Mammary epithelial cell (primary cell): ENCODE results near the gene BLOC1S6.

Source experiments
- EZH2 ChIP-seq: IDR thresholded peaks from 2 replicates; pipeline ENCODE4 v1.6.1; 2012; ENCODE audit warnings: low read length, inconsistent platforms, borderline replicate concordance
- TF ChIP-seq, protein P1 (sequence below), 2 donors: IDR thresholded peaks in 1 of 2; conservative IDR thresholded peaks in 1 of 2; 2 replicates each; pipeline ENCODE4 v1.5.1; 2011 to 2012; ENCODE audit warnings: inconsistent platforms in 2 of 2, low read length in 2 of 2, mild to moderate bottlenecking in 2 of 2, control low read depth in 1 of 2, low read depth in 1 of 2; ENCODE audit not compliant: insufficient read depth in 1 of 2; ENCODE audit errors: extremely low read depth in 1 of 2

DNA sequence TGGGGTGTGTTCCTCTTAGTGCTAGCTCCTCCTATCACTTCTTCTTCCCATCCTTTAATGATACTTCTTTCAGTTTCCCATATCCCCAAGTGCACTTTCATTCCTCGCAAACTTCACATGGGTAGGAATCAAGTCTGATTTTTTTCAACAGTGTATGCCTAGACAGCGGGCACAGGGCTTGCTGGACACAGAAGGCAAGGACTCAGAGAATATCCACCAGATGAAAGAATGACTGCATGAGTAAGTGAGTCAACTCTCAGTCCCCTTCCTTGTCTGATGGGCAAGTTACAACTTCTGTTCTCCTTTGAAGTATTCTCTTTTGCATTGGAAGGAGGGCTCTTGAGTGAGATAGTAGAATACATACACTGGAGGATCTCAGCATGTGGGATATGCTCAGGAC, 44.6 kb downstream of the BLOC1S6 start:
- TF ChIP-seq, protein P1, sequence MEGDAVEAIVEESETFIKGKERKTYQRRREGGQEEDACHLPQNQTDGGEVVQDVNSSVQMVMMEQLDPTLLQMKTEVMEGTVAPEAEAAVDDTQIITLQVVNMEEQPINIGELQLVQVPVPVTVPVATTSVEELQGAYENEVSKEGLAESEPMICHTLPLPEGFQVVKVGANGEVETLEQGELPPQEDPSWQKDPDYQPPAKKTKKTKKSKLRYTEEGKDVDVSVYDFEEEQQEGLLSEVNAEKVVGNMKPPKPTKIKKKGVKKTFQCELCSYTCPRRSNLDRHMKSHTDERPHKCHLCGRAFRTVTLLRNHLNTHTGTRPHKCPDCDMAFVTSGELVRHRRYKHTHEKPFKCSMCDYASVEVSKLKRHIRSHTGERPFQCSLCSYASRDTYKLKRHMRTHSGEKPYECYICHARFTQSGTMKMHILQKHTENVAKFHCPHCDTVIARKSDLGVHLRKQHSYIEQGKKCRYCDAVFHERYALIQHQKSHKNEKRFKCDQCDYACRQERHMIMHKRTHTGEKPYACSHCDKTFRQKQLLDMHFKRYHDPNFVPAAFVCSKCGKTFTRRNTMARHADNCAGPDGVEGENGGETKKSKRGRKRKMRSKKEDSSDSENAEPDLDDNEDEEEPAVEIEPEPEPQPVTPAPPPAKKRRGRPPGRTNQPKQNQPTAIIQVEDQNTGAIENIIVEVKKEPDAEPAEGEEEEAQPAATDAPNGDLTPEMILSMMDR (conservative IDR thresholded peaks at IDR 0.05 in 1 of 2, IDR thresholded peaks at IDR 0.05 in 1 of 2; ENCODE audit: extremely low read depth in 1 of 2, insufficient read depth in 1 of 2, low read depth in 1 of 2, low read length in 2 of 2), result no peak
- TF ChIP-seq EZH2, result no peak
